Psoas muscle (tissue), 8 donors: ENCODE data around the gene EVPL. TPM values are rescaled to one million over a fixed set of nuclear protein-coding genes. Genes with fewer than 3 reads are reported as not detected.

ENCODE experiments used
- ATAC-seq, 4 donors: fragments of 200-7000 bp; cut with Tn5 transposase; one replicate each; pipeline ENCODE4 v1.9.1; 2020; ENCODE audit warnings: moderate library complexity in 3 of 4, mild to moderate bottlenecking in 2 of 4
- DNase-seq, 2 donors: peaks; one replicate each; pipeline ENCODE4 v3.0.0-alpha.2; 2020
- H3K27ac ChIP-seq: fragments of 200-600 bp; one replicate; pipeline ENCODE4 v1.8.0; 2022
- H3K27me3 ChIP-seq, 3 donors: fragments of 200-600 bp in 1 of 3; one replicate each; pipeline versions ENCODE4 v1.6.1 to v1.8.0; 2013 to 2022; ENCODE audit warnings: low read length in 2 of 3, mild to moderate bottlenecking in 2 of 3, moderate library complexity in 1 of 3; ENCODE audit not compliant: insufficient read depth in 3 of 3
- H3K36me3 ChIP-seq, 2 donors: fragments of 200-600 bp in 1 of 2; one replicate each; pipeline versions ENCODE4 v1.6.1 to v1.8.0; 2013 to 2022; ENCODE audit warnings: low read depth in 1 of 2, mild to moderate bottlenecking in 1 of 2, moderate library complexity in 1 of 2; ENCODE audit not compliant: insufficient read depth in 1 of 2
- H3K4me1 ChIP-seq: fragments of 200-600 bp; one replicate; pipeline ENCODE4 v1.8.0; 2022
- H3K4me3 ChIP-seq: fragments of 200-600 bp; one replicate; pipeline ENCODE4 v1.8.0; 2022; ENCODE audit warnings: mild to moderate bottlenecking
- H3K9me3 ChIP-seq: fragments of 200-600 bp; one replicate; pipeline ENCODE4 v1.8.0; 2022
- WGBS, 3 donors: extraction: QIAGEN DNeasy Blood & Tissue Kit; methylation state at CpG; one replicate each; pipeline versions ENCODE4 v1.1.6 to v1.1.7; 2013; 5-methylcytosine and 5-hydroxymethylcytosine counted together
- intact Hi-C, 2 donors: fragments of 100-400 bp; cut with DNase I; formaldehyde crosslinking; loops; one replicate each; pipeline versions ENCODE4 v1.11.0 to v1.14.2; 2022
- polyA plus RNA-seq, 3 donors: library from polyadenylated mRNA; stranded (reverse); fragments of 200-250 nt; gene quantifications; one replicate each; pipeline ENCODE4 v1.2.3, GENCODE V29; 2013
- total RNA-seq, 4 donors: library from RNA; stranded (reverse); fragmentation: NEBNext Ultra II Directional in 2 of 4; extraction: Animal tissue kit (Norgen Biotek cat#: 25700) in 2 of 4; gene quantifications; one replicate each; pipeline versions ENCODE4 v1.2.1 to v1.2.4, GENCODE V29; 2021 to 2023
- TF ChIP-seq, protein P1 (sequence below): fragments of 200-600 bp; IDR thresholded peaks from one replicate; pipeline ENCODE4 v1.8.0; 2022; ENCODE audit warnings: antibody characterized with exemption
- donor health status: healthy with polysubstance abuse.
- donor health status: DM: no; HTN: no; CAD: no; lungs with moderate emphysema.
- donor health status: Bipolar disorder and iron deficiency.
- donor health status: healthy.
- donor health status: DM: yes; HTN: yes; CAD: no.
- donor health status: DM: no; HTN: no; CAD: no.
- donor health status: DM: no; HTN: no; CAD: no.
- donor health status: DM: yes; HTN: yes; CAD: no.

EVPL gene
- total and polyA plus RNA-seq, 7 donors, result 0.03 to 0.36 (median 0.11) TPM; not detected in 1

DNA sequence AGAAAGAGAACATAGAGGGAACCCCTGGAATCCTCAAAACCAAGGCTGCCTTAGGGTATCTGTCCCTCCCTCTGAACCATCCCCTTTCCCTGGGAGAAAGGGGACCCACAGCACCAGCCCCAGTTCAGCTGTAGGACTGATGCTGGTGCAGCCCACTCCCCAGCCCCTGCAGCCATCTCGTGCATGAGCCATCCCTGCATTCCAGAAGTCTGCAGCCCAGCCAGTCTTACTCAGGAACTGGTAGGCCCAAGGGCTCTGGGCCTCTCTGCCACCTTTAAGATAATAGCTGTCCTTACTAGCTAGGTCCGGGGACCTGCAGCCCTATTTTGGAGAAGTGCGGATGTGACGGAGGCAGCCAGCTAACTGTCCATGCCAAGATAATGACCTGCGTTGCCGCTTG, 6.0 kb upstream of the EVPL start:
- H3K4me3 ChIP-seq, result no peak overlapping the region
- intact Hi-C loops, result no loop called here
- DNase-seq (no peak), ATAC-seq (no peak)
- H3K4me1 ChIP-seq, result no peaks in the 10 kb centered on the region
- TF ChIP-seq, protein P1, sequence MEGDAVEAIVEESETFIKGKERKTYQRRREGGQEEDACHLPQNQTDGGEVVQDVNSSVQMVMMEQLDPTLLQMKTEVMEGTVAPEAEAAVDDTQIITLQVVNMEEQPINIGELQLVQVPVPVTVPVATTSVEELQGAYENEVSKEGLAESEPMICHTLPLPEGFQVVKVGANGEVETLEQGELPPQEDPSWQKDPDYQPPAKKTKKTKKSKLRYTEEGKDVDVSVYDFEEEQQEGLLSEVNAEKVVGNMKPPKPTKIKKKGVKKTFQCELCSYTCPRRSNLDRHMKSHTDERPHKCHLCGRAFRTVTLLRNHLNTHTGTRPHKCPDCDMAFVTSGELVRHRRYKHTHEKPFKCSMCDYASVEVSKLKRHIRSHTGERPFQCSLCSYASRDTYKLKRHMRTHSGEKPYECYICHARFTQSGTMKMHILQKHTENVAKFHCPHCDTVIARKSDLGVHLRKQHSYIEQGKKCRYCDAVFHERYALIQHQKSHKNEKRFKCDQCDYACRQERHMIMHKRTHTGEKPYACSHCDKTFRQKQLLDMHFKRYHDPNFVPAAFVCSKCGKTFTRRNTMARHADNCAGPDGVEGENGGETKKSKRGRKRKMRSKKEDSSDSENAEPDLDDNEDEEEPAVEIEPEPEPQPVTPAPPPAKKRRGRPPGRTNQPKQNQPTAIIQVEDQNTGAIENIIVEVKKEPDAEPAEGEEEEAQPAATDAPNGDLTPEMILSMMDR, result no peak
- WGBS, 3 donors, result 94 to 95% (median 94%) methylated on average over 6 of the region's 6 CpGs
- H3K9me3 ChIP-seq, result no peaks in the 10 kb centered on the region
- H3K27ac ChIP-seq, result no peak overlapping the region
- H3K27me3 ChIP-seq, result no peaks in the 10 kb centered on the region
- H3K36me3 ChIP-seq, result peaks cover 0 to 11% of the 10 kb centered on the region in 2 donors

DNA sequence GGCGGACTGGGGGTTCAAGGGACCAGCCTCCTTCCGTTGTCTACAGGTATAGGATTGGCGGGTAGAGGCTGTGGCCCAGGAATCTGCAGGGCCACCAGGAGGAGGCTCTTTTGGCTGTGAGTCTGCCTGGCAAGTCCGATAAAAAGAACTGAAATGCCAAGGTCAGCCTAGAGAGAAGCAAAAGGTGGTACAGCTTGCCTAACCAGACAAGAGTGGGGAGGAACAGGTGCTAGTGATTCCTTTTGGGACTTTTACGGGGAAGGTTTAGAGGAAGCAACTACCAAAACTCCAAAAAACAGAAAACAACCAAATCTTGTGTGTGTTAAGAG, 5.6 kb upstream of the EVPL start:
- ATAC-seq, result no peak
- Histone ChIP-seq H3K9me3 (no peaks in the 10 kb centered on the region), H3K27ac (no peak overlapping the region), H3K4me3 (no peak overlapping the region), H3K4me1 (no peaks in the 10 kb centered on the region), H3K27me3 (no peaks in the 10 kb centered on the region), H3K36me3 (peaks cover 0 to 7% of the 10 kb centered on the region in 2 donors)
- peak in 1 of 2 donors; percentile 9 for DNase-seq
- TF ChIP-seq, protein P1, result no peak
- 85 to 94% (median 90%) methylated on average over 5 of the region's 5 CpGs for WGBS, 3 donors
- intact Hi-C loops, result no loop called here

DNA sequence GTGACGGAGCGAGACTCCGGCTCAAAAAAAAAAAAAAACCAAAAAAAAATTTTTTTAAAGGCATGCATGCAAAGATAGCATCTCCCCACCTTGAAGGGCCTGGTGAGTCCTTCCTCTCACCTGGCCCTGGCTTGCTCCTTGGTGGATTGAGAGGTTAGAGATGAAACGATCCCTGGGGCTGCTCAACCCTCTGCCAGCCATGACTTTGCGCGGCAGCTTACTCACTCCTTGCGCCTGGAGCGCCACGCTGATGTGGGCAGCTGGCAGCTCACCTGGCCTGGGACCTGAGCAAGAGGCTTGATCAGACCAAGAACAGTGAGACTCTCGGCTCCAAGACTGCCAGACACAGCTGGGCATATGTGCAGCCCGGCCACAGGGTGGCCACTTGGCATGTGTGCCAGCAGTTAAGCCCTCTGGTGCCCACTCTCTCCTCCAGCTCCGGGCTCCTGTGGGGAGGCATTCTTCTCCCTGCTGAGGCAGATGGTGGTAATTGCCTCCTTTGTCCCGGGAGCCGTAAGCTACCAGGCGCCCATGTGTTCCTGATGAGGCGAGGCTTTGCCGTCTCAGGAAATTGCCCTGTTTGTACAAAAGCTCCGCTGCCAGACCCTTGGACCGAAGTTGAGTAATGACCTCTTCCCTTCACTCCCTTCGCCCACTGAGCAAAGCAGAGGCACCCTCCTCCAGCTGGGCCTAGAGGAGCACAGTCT, 5.1 kb upstream of the EVPL start:
- no peaks in the 10 kb centered on the region for H3K9me3 ChIP-seq
- TF ChIP-seq, protein P1, result no peak
- DNase-seq (peak in 1 of 2 donors; percentile 9), ATAC-seq (peak in 2 of 4 donors; percentile 27 to 30)
- H3K27me3 ChIP-seq, result peaks cover 0 to 1% (median 0%) of the 10 kb centered on the region in 3 donors
- WGBS, 3 donors, result 68 to 72% (median 70%) methylated on average over 19 to 20 of the region's 20 CpGs
- no peak overlapping the region for H3K27ac ChIP-seq
- H3K4me3 ChIP-seq, result no peak overlapping the region
- no peaks in the 10 kb centered on the region for H3K4me1 ChIP-seq
- H3K36me3 ChIP-seq, result peaks cover 0 to 2% of the 10 kb centered on the region in 2 donors
- intact Hi-C loops, result no loop called here

DNA sequence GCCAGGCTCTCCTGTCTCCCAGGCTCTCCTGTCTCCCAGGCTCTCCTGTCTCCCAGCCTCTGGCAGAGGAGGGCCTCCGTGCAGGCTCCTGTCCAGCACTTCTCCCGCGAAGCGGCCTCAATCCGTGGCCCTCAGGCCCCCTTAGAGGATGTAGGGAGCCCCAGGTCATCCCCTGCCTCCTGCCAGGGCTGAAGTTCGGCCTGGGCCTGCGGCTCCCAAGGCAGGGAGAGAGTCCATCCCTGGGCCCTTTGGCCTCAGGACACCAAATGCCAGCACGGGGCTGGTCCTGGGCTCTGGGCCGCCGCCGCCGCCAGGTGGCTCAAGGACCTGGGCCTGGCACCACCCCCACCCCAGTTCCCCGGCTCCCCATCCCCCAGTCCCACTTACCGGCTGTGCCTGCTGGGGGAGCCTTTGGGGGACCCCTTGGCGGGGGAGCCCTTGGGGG, 370 bp downstream of the EVPL start:
- Histone ChIP-seq H3K27ac (no peak overlapping the region), H3K9me3 (no peaks in the 10 kb centered on the region), H3K4me1 (no peaks in the 10 kb centered on the region), H3K36me3 (no peaks in the 10 kb centered on the region), H3K27me3 (peaks cover 0 to 2% (median 0%) of the 10 kb centered on the region in 3 donors), H3K4me3 (no peak overlapping the region)
- DNase-seq, result no peak
- intact Hi-C loops, result no loop called here
- WGBS, 3 donors, result 71 to 72% (median 72%) methylated on average over 9 to 15 of the region's 15 CpGs
- no peak for ATAC-seq
- TF ChIP-seq, protein P1, result no peak

DNA sequence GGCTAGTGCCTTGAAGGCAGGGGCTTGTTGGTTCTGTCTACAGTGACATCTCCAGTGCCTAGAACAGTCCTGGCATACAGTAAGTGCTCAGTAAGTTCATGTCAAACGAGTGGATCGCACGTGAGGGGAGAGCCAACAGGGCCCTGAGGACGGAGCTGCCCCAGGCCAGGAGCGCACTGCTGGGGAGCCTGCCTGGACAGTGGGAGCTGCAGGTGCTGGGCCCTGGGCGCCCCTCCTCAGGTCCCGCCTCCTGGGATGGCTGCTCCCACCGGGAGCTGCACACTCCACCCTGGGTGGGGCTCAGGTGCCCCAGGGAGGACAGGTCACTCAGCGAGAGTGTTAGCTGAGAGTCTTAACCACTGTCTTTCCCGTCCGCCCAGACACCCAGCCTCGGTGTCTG, 1.8 kb downstream of the EVPL start:
- Histone ChIP-seq H3K36me3 (no peaks in the 10 kb centered on the region), H3K4me1 (no peaks in the 10 kb centered on the region), H3K27me3 (peaks cover 0 to 2% (median 0%) of the 10 kb centered on the region in 3 donors), H3K4me3 (no peak overlapping the region), H3K9me3 (no peaks in the 10 kb centered on the region), H3K27ac (no peak overlapping the region)
- TF ChIP-seq, protein P1, result no peak
- intact Hi-C loops, result no loop called here
- ATAC-seq, result no peak
- DNase-seq, result no peak
- WGBS, 3 donors, result 84 to 87% (median 86%) methylated on average over 12 of the region's 12 CpGs
